Glutamatergic neuron (in vitro differentiated cells): Measurements from ENCODE around the gene GRAP2. TPM values are rescaled to one million over a fixed set of nuclear protein-coding genes. Genes with fewer than 3 reads are reported as not detected.

Source experiments
- DNase-seq: peaks from one replicate; pipeline ENCODE4 v3.0.0; 2022
- H3K27ac Mint-ChIP-seq: one replicate; pipeline ENCODE4 v1.8.0; 2020; ENCODE audit warnings: mild to moderate bottlenecking, mixed read lengths, inconsistent platforms; ENCODE audit not compliant: unreplicated experiment
- H3K27me3 Mint-ChIP-seq: one replicate; pipeline ENCODE4 v1.8.0; 2020; ENCODE audit warnings: mild to moderate bottlenecking, moderate library complexity, mixed read lengths, inconsistent platforms; ENCODE audit not compliant: unreplicated experiment
- H3K36me3 Mint-ChIP-seq: one replicate; pipeline ENCODE4 v1.8.0; 2020; ENCODE audit warnings: mild to moderate bottlenecking, mixed read lengths, inconsistent platforms; ENCODE audit not compliant: unreplicated experiment
- H3K4me1 Mint-ChIP-seq: one replicate; pipeline ENCODE4 v1.8.0; 2020; ENCODE audit warnings: mild to moderate bottlenecking, low read depth, mixed read lengths, inconsistent platforms; ENCODE audit not compliant: unreplicated experiment
- H3K4me3 Mint-ChIP-seq: one replicate; pipeline ENCODE4 v1.8.0; 2020; ENCODE audit warnings: mild to moderate bottlenecking, mixed read lengths, inconsistent platforms; ENCODE audit not compliant: unreplicated experiment
- H3K9me3 Mint-ChIP-seq: one replicate; pipeline ENCODE4 v1.8.0; 2020; ENCODE audit warnings: mild to moderate bottlenecking, moderate library complexity, mixed read lengths, inconsistent platforms; ENCODE audit not compliant: unreplicated experiment
- CTCF ChIP-seq: fragments of 200-600 bp; sonication (generic); IDR thresholded peaks from one replicate; pipeline ENCODE4 v1.5.0; 2021; ENCODE audit not compliant: partially characterized antibody, unreplicated experiment
- total RNA-seq: library from RNA; stranded (reverse); fragmentation: NEBNext Ultra II Directional; extraction: Animal tissue kit (Norgen Biotek cat#: 25700); gene quantifications from one replicate; pipeline ENCODE4 v1.2.1, GENCODE V29; 2021; ENCODE audit not compliant: unreplicated experiment

Gene GRAP2
- total RNA-seq, 1 donor from 2014 or later = not detected

GRCh38 chr22:39943953-39944872 lies 43.3 kb downstream of the GRAP2 start:
- no peak for DNase-seq
- peaks cover 1% of the 10 kb centered on the region for H3K27me3 Mint-ChIP-seq
- TF ChIP-seq CTCF = no peak
- no peaks in the 10 kb centered on the region for H3K36me3 Mint-ChIP-seq
- H3K4me3 Mint-ChIP-seq = no peak overlapping the region
- H3K27ac Mint-ChIP-seq = no peak overlapping the region
- H3K4me1 Mint-ChIP-seq = peaks cover 9% of the 10 kb centered on the region
- H3K9me3 Mint-ChIP-seq = no peaks in the 10 kb centered on the region

- peaks cover 5% of the 10 kb centered on the region for H3K4me1 Mint-ChIP-seq
Observed at GRCh38 chr22:39946126-39946502, 45.2 kb downstream of the GRAP2 start.

GRCh38 chr22:39946503-39947219 lies 45.8 kb downstream of the GRAP2 start:
- Mint-ChIP-seq H3K27me3 (peaks cover 1% of the 10 kb centered on the region), H3K36me3 (peaks cover 5% of the 10 kb centered on the region), H3K9me3 (peaks cover 1% of the 10 kb centered on the region), H3K4me1 (peaks cover 4% of the 10 kb centered on the region), H3K27ac (no peak overlapping the region), H3K4me3 (no peak overlapping the region)
- no peak for DNase-seq
- no peak for TF ChIP-seq CTCF

More at GRCh38 chr22:39946126-39946502, 45.2 kb downstream of the GRAP2 start:
- Mint-ChIP-seq H3K4me3 (no peak overlapping the region), H3K36me3 (peaks cover 5% of the 10 kb centered on the region), H3K27me3 (peaks cover 1% of the 10 kb centered on the region), H3K27ac (no peak overlapping the region), H3K9me3 (peaks cover 1% of the 10 kb centered on the region)
- TF ChIP-seq CTCF = no peak
- no peak for DNase-seq

- no peak for TF ChIP-seq CTCF
- peaks cover 5% of the 10 kb centered on the region for H3K36me3 Mint-ChIP-seq
- H3K27ac Mint-ChIP-seq = no peak overlapping the region
- H3K4me3 Mint-ChIP-seq = no peak overlapping the region
- peaks cover 4% of the 10 kb centered on the region for H3K4me1 Mint-ChIP-seq
- no peak for DNase-seq
- peaks cover 1% of the 10 kb centered on the region for H3K27me3 Mint-ChIP-seq
- peaks cover 1% of the 10 kb centered on the region for H3K9me3 Mint-ChIP-seq
Observed at GRCh38 chr22:39947220-39948216, 46.6 kb downstream of the GRAP2 start.
